ENCODE results near the gene GDNF.

DNA sequence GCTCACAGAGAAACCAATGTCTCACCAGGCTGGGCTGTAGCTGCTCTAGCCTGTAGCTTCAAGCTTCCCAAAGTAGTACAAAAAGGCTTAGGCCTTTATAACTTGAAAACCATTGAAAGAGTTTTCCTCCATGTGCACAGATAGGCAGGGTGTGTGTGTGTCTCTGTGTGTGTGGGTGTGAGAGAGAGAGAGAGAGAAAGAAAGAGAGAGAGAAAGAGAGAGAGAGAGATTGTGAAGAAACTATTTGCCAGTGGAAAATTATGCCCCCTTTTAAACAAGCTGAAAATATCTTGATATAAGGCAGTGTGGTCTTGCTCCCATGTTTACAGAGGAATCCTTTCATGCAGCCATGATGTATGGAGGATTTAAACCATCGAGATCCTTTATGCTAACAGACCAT, 17.9 kb upstream of the GDNF start:
- TF ChIP-seq POLR2AphosphoS5 (IDR thresholded peaks at IDR 0.05): no peak
- no peak for TF ChIP-seq POLR2A (IDR thresholded peaks at IDR 0.05; ENCODE audit: low read depth)
- TF ChIP-seq, protein P1, sequence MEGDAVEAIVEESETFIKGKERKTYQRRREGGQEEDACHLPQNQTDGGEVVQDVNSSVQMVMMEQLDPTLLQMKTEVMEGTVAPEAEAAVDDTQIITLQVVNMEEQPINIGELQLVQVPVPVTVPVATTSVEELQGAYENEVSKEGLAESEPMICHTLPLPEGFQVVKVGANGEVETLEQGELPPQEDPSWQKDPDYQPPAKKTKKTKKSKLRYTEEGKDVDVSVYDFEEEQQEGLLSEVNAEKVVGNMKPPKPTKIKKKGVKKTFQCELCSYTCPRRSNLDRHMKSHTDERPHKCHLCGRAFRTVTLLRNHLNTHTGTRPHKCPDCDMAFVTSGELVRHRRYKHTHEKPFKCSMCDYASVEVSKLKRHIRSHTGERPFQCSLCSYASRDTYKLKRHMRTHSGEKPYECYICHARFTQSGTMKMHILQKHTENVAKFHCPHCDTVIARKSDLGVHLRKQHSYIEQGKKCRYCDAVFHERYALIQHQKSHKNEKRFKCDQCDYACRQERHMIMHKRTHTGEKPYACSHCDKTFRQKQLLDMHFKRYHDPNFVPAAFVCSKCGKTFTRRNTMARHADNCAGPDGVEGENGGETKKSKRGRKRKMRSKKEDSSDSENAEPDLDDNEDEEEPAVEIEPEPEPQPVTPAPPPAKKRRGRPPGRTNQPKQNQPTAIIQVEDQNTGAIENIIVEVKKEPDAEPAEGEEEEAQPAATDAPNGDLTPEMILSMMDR (IDR thresholded peaks at IDR 0.05): no peak
